CD4-positive, alpha-beta T cell treated with Interleukin-15 for 4 hours (primary cell): ENCODE data around the gene APLN.
A peak's percentile ranks its signal among the peaks of the same experiment; 100 is the strongest.

Experiments
- DNase-seq: peaks from one replicate; pipeline ENCODE4 v3.0.0-alpha.2; 2020; ENCODE audit warnings: low spot score

APLN gene

DNA sequence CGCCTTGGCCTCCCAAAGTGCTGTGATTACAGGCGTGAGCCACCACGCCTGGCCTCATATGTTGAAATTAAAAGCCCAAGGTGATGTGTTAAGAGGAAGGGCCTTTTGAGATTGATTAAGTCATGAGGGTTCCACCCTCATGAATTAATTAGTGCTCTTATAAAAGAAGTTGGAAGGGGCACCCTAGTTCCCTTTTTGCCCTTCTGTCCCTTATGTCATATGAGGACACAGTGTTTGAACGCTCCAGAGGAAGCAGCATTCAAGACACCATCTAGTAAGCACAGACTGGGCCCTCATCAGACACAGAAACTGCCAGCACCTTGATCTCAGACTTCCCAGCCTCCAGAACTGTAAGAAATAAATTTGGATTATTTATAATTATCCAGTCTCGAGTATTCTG lies 5.1 kb upstream of the APLN start:
- no peak for DNase-seq

DNA sequence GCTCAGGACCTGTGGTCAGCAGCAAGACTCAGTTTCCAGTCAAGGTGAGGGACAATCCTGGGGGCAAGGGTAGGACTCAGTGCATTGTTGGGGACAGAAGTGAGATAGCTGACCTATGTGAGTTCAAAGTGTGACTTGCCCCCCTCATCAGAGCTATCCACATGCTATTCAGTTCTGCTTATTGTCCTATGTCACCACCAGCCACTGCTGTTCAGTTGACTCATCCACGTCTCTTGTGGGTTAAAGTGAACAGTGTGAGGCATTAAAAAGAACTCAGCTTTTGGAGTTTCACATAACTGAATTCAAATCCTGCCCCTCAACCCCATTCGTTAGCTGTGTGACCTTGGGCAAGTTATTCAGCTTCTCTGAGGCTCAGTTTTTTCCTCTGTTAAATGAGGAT lies 4.4 kb upstream of the APLN start:
- DNase-seq: no peak

DNA sequence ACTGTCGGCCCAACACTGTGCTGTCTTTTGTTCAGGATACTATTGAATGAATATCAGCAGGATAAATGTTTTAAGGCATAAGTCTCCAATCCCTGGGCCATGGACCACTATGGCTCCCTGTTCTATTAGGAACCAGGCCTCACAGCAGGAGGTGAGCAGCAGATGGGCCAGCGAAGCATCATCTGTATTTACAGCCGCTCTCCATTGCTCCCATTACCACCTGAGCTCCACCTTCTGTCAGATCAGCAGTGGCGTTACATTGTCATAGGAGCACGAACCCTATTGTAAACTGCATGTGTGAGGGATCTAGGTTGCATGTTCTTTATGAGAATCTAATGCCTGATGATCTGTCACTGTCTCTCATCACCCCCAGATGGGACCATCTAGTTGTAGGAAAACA lies 3.7 kb upstream of the APLN start:
- DNase-seq: no peak

DNA sequence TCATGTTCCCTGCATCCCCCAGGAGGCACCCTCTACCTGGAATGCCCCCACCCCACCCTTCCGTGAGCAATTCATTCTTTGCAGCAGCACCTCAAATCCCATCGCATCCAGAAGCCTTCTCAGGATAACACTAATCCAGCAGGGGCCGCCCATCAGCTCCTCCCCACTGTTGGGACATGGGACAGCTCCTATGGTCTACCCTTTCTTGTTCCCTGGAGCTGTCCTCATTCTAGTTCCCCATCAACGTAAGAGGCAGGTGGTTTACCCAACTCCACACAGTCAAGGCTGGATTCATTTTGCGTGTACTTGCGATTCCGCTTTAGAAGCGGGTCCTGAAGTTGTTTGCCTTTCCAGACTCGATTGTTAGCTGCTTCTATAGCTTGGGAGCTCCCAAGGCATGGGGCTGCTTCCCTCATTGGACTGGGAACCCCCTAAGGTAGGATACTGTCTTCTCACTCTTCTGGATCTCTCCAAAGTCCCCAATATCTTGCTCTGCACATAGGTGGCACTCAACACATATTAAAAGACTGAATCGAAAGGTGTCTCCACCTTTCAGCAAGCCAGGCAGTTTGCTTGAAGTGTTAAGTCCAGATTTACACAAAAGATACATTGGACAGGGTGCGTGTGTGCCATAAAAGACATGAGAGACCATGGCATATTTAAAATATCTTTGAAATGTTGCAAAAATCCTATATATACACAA lies 942 bp upstream of the APLN start:
- DNase-seq: peak; percentile 6

DNA sequence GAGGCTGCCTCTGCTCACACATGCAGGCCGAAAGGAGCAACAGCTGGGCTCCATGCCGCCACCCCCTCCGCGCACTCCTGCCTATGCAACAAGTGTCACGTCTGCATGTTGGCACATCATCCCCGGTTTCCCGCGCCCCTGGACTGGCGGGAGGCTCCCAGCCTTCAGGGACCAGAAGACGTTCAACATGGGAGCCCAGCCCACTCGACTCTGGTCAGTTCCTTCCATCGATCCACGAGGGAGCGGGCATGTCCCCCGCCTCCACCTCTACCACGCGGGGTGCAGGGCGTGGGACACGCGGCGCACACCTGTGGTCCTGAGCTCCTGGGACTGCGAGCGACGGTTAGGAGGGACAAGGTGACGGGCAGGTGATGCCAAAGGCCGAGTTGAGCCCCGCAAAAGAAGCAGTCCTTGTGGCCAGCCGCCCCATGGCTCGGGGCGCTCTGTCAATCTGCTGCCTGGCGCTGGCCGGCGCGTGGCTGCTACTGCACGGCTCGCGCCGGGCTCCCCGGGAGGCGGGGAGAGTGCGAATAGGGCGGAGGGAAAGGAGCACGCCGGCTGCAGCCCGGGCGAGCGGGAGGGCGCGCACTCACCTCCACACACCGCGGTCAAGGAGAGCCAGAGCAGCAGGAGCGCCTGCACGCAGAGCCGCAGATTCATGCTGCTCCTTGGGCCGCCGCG lies 645 bp downstream of the APLN start:
- DNase-seq: no peak

DNA sequence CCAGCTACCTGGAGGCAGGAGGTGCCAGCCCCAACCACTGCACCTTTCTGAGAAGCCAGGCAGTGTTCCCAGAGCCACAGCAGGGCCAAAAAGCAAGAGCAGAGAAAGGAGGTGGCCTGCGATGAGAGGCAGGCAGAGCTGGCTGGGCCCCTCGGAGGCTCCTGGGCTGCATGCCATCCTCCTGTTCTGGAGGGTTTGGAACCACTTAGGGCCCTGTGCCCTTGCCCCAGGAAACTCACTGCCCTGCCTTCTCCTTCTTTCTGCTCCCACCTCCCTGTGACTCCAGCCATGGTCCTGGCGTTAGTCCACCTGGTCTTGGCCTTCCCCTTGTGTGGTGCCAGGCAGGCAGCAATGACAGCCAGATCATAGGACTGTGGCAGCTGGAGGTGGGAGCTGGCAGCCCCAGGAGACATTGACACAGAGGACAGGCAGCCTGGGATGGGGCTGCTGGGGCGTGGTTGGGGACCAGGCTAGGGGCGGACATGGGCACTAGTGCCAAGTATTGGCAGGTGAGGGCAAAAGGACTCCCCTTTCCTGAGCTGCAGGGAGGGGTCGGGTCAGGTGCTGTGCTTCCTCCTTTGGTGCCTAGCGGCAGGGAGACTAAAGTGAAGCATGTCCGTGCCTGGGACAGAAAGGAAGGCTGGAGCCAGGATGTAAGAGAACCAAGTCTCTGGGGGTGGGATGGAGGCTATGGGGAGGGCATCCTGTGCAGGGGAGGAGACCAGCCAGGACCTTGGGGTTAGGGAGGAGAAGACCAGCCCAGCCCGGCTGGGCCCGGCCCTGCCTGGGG lies 1.4 kb downstream of the APLN start:
- DNase-seq: no peak

DNA sequence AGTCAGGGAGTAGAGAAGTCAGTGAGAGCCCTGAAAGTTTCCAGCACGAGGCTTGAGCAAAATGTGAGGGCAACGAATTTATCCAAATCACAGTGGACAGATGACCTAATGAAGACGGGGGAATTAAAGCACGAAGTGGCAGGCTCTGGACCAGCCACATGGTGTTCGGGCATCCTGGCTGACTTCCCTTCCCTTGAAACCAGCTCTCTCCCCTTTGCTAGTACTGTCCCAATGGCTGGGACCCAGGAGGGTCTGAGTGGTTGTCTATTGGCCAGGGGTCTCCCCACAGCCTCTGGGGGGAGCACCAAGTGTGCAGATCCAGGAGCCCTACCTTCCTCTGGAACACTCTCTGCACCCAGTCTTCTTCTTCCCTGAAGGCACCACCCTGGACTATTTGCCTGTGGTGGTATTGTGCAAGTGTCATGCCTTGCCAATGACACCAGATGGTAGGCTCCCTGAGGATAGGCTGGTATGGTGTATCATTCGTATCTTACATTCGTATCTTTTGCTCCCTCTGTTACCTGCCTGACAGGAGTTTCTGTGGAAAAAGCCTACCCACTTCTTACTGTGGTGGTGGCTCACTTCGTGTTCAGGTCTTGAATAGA lies 2.1 kb downstream of the APLN start:
- DNase-seq: no peak

DNA sequence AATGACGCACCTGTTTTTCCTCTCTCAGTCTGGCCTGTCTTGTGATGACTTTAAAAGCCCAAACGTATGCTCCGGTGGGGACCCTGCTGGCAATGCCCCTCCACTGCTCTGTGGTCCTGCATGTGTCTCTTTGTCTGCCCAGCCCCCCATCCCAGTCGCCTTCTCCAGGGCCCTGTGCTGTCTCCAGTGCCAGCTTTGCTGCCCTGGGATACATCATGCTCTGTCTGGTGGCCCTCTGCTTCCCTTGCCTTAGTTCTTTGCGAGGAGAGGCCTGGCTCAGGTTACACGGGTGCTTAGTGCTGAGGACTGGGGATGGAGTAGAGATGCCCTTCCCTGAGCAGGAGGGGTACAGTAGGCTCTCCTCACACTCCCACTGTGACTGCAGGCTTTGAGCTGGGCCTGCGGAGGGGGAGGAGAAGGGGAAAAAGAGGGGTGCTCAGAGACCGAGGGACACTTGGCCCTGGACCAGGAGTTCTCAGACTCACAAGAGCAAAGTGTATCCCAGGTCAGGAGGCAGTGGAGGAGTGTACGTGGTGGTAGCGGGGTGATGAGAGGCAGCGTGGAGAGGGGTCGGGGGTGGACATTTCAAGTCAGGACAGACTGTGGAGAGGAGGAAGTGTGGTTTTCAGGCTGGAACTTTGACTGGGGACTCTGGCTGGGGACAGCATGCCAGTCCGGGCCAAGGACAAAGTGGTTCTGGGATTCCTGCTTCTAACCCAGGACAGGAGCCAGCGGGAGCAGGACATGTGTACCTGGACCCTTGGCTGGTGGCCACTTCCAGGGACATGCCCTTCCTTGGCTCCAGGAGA lies 2.8 kb downstream of the APLN start:
- no peak for DNase-seq

DNA sequence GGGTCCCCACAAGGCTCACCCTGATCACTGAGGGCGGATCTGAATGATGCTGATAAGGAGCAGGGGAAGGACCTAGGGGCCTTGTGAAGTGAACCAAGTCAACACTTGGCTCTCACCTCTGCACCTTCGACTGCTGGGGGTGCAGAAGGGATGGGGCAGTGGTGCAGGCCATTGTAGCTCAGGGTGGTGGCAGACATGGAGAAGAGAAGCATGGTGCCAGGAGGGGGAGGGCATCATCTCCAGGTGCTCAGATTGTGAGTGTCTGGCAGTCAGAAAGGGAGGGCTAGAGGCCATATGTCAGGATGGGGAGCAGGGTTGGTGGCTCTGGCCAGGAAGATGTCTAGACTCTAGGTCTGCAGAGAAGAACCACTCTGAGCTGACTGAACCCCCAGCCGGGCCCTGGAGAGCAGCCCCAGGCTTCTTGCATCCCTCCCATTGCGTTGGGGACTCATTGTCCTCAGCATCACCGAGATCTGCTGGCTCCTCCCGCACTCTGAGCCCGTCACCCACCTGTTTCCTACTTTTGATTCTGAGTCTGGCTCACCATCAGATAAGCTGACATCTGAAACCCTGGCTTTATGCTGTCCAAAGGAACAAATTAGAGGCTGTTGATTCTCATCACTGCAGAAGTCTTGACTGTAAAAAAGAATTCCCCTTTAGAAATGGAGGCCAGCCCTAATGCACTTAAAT lies 3.8 kb downstream of the APLN start:
- DNase-seq: no peak

DNA sequence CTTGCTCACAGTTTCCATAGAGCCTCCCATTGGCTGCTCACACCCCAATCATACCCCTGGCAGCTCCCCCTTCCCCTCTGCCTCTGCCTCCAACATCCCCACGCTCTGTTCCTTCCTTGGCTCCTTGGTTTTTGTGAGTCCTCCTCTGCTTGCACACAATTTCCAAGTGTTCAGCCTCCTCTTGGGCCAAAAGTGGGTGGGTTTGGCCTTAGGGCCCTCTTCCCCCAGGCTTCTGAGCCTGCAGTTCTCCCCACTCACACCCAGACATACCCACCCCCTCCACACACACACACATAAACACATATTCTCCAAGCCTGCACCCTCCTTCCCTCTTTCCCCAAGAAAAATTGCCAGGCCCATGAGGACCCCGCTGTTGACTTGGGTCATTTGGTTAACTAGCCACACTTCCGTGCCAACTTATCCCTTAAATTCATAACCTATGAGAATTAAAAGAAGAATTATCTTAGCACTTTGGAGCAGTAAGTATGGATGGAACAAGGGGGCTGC lies 4.5 kb downstream of the APLN start:
- no peak for DNase-seq

DNA sequence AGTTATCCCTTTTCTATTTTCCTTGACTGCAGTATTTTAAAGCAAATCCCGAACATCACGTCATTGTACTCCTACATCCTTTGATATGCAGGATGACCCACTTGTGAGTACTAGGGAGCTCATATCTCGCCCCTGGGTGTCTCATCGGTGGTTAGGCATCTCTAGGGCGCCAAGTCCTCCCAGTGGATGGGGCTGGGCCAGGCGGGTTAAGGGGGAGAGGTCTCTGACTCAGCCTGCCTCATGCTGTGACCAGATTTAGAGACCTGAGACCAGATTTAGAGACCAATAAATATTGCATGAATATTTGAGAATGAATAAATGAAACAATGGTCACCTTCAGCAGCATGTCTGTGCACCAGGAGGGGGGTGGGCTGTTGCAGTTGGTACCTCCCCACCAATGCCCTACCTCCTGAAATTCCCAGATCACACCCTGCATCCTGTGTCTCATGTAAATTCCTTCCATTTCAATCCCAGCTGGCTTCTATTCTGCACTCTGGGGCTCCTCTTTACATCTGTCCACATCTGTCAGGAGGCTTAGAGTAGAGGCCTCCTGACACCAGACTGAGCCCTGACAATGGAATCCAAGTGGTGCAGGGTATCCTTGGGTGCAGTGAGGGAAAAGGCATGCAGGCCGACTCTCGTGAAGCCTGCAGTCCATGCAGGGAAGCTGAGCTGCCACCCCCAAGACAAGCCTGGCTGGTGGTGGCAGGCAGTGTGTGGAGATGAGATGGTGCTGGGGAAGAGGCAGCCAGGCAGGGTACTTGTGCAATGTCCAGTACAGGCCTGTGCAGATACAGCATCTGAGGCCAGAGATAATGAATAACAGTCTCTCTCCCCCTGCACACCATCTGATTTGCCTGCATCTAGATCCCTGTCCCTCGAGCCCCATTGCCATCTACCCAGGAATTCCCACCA lies 5.2 kb downstream of the APLN start:
- no peak for DNase-seq

DNA sequence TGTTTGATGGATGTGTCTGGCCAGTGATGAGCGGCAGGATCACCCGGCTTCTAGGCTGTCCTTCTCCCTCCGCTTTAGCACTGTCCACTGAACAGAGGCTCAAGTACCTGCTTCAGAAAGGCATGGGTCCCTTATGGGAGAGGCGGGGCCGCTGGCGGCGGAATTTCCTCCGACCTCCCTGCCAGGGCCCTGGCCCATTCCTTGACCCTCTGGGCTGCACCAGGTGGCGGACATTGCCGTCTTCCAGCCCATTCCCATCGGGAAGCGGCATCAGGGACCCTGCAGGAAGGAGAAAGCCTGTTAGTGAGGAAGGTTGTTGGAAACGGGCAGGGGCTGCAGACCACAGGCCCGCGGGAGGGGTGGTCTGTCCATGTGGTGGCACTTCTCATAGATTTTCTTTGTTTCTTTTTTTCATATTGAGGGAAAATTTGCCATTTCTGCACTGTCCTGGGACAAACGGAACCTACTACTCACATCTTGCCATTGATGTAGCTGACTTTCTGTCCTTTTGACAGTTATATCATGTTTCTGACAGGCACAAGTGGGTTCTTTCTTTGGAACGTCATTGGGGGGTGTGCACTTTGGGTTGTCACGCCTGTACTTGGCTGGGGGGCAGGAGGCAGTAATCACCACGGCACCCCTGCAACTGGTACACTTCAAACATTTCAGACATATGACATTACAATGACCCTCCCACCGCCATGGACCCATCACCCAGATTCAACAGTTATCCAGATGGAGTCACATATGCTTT lies 6.1 kb downstream of the APLN start:
- no peak for DNase-seq

DNA sequence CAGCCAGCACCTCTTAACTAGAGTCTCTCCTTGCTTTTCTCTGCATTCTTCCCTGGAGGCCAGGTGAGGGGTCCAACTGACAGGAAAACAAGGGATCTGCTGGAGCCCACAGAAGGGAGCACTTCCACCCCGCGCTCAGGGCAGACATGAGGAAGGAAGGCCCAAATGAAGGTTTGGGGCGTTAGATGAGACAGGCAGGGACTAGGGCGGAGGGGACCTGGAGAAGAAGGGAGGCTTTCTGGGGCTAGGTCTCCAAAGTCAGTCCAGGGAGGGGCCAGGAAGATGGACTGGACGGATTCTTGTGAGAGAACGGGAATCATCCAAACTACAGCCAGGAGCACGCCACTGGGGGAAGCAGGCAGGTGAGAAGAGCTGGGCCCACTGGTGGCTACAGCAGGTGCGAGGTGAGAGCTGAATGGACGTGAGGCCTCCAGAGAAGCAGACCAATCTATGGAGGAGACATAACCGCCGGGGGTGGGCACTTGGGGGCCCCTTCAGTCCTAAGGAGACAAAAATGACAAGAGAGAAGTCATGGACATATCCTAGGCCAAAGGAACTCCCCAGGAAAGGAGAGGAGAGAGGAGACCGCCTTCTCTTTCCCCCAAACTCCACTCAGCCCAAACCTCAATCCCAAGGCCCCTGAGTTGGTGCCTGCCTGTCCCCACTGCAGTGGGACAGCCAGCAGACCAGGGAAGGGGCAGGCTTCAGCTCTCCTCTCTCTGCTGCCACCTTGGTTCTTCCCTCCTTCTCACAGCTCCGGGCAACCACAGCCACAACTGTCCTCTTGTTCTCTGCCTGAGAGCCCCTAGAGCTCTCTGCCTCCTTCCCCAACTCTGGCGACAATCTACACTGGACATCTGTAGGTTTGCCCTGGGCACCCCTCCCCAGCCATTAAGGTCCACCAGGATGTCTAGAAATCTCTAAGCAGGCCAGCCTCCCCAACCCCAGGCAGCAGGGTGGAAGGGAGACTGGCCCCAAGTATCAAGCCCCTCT lies 7.0 kb downstream of the APLN start:
- DNase-seq: no peak

DNA sequence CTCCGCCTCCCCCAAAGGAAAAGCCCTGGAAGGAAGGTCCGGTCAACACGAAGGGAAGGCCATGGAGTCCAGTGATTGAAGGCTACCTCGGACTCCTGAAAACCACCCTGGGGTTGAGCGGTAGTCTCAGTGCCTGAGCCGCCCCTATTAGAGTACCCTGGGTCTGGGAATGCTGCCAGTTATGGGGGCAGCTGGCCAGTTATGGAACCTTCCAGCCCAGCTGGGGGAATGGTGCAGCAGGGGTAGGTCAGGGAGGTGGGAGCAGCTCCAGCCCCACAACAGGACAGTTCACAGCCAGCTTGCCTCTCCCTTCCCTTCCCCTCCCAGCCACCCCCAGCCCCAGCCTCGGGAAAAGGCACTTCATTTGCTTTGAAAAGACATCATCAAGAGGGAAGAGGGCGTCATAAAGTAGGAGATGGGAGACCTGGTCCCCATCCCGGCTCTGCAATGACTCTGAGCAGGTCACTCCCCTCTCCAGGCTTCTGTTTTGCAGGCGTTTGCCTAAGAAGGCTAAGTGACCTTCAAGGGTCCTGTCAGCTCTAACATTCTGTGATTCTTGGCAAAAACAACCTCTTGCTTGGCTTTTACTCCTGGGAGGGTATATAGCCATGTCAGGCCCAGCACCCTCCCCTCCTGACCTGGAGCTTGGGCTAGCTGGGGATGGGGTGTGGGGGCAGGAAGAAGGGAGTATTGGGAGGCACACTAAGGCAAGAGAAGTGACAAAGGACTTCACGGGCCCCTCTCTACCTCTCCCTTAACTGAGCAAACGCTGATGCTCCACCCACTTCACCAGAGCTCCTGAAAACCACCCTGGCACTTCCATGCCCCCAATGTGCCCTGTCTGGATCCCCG lies 8.0 kb downstream of the APLN start:
- no peak for DNase-seq

DNA sequence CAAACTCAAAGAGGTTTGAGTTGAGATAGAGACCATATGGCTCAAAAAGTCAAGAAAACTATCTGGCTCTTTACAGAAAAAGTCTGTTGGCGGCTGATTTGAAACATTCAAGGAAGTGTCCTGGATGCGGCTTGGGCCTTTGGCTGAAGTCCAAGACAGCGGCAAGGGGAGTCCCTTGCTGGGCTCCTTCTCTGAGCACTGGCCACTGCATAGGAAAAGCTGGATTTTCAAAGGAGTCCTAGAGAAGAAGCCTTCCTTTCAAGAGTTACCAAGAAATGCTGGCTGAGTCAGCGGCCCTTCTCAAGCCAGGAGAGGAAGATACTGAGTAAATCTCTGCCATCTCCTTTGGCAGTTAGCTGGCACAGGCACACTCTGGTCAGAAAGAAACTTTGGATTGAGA lies 12.1 kb downstream of the APLN start:
- DNase-seq: no peak

DNA sequence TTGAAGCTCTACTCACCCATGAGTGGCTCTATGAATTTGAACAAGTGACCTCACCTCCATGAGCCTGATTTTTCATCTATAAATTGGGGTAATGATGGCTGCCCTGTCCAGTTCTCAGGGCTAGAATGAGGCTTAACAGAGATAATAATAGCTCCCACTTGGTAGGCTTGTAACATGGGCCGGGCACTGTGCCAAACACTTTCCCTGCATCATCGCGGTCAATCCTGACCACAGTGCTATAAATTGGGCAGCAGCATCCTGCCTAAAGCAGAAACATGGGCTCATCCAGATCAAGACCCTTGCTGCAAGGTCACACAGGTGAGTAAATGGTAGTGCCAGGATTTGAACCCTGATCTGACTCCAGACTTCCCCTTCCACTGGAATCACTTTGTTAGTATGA lies 12.8 kb downstream of the APLN start:
- no peak for DNase-seq

DNA sequence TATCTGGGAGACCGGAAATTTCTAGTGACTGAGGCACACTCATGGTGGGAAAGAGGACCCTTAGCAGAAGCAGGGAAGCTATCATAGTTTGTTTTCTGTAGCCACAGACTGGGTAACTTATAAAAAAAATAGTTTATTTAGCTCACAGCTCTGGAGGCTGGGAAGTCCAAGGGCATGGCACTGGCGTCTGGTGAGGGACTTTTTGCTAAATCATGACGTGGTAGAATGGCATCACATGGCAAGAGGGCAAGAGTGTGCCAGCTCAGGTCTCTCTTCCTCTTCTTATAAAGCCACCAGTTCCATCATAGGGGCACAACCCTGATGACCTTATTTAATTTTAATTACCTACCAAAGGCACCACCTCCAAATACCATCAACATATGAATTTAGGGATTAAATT lies 13.3 kb downstream of the APLN start:
- DNase-seq: no peak
